Vagina (tissue), 2 donors: ENCODE data around the gene PXDN.

Experiments
- POLR2A ChIP-seq, 2 donors: fragments of 450-650 bp; IDR thresholded peaks; one replicate each; pipeline ENCODE4 v1.6.1; 2017; ENCODE audit warnings: antibody characterized with exemption in 2 of 2, mild to moderate bottlenecking in 2 of 2, moderate library complexity in 2 of 2
- TF ChIP-seq, protein P1 (sequence below), 3 experiments: fragments of 450-650 bp in 2 of 3; fragments of 200-600 bp in 1 of 3; sonication (generic) in 1 of 3; IDR thresholded peaks; one replicate each; pipeline ENCODE4 v1.5.1; 2017 to 2019; ENCODE audit warnings: antibody characterized with exemption in 3 of 3, mild to moderate bottlenecking in 2 of 3, moderate library complexity in 2 of 3

DNA sequence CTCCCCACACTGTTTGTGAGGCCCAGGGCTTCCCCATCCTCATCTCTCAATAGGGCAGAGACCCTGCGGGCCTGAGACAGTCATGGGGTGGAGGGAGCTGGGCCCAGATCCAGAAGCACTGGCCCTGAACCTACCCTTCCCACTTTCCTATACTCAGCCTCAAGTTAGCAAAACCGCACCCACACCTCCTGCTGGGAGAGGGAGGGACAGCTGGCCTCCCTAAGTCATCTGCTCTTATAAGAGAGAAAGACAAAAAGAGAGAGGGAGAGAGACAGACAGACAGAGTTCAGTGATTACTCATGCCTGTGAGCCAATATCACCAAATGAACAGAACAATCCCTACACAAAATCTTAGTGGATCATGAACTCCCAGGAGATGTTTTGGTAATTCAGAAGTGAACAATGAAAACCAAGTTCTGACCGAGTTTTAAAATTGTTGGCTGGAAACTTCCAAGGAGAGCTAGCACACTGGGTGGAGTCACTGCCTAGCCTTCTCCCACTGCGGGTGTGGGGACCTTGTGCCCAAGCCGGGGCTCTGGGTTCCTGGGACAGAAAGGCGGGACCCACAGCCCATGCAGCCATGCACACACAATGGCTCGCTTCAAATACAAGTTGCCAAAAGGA, 130.5 kb downstream of the PXDN start:
- TF ChIP-seq, protein P1, sequence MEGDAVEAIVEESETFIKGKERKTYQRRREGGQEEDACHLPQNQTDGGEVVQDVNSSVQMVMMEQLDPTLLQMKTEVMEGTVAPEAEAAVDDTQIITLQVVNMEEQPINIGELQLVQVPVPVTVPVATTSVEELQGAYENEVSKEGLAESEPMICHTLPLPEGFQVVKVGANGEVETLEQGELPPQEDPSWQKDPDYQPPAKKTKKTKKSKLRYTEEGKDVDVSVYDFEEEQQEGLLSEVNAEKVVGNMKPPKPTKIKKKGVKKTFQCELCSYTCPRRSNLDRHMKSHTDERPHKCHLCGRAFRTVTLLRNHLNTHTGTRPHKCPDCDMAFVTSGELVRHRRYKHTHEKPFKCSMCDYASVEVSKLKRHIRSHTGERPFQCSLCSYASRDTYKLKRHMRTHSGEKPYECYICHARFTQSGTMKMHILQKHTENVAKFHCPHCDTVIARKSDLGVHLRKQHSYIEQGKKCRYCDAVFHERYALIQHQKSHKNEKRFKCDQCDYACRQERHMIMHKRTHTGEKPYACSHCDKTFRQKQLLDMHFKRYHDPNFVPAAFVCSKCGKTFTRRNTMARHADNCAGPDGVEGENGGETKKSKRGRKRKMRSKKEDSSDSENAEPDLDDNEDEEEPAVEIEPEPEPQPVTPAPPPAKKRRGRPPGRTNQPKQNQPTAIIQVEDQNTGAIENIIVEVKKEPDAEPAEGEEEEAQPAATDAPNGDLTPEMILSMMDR (IDR thresholded peaks at IDR 0.05): no peak
- no peak for TF ChIP-seq POLR2A (IDR thresholded peaks at IDR 0.05)
